ENCODE data around the gene CACNA2D2.

The CACNA2D2 gene

DNA sequence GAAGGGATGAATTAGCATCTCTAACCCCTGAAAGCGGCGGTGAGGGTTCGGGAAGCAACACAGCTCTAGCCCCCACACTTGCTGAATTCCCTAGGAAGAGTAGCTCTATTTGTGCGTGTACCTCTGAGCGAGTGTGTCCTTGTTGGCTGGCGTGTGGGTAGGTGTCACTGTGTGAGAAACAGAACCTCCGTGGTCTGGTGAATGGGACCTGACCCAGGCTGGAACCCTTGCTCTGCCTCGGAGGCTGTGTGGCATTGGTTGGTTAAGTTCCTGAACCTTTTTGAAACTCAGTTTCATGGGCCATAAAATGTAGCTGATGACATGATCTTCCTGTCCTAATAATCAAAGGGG lies 143.7 kb downstream of the CACNA2D2 start:
- Mint-ChIP-seq H3K9me3 (no peaks in the 10 kb centered on the region), H3K36me3 (ENCODE audit: low read depth) (peaks cover 20% of the 10 kb centered on the region), H3K27ac (peak overlapping the region; percentile 92), H3K27me3 (ENCODE audit: low read depth) (no peaks in the 10 kb centered on the region), H3K4me1 (ENCODE audit: low read depth) (peaks cover 32% of the 10 kb centered on the region), H3K4me3 (peak overlapping the region; percentile 98)

DNA sequence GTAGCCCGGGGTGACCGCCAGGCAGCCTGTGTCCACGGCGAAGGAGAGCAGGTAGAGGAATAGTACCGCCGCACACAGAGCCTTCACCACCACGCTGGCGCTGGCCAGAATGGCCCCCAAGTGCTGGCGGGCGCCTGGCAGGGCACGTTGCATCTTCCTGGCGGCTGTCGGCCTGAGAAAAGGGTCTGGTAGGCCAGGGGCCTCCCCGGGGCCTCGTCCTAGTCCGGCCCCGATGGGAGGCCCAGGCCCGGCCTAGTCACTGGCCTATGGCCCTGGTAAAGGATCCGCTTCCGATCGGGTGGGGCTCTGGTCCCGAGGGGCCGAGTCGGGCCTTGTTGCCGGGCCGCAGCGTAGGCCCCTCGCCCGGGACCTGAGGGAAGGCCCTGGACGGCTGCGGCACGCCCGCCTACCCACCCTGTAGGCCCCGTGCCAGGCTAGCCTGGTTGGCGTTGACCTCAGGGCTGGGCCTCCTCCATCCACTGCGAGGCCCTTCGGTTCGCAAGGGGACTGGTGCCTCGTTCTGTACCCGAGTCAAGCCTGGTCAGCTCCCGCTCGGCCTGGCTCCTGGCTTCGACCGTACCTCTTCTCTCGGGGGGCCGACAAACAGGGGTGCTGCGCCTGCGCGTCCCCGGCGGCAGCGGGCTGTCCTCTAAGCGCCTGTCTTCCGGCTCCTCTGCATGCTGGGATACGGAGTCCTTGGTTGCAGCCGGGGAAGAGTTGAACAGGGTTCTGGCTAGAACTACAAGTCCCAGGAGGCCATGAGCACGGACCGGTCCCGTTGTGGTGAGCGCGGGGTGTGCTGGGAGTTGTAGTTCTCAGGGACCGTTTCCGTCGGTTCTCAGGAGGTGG lies 144.3 kb downstream of the CACNA2D2 start, which contains the start of gene TMEM115:
TMEM115 (minus strand) TSS at position 611 of the 849 bp plus-strand sequence; CDS start at position 153, 458 bp downstream.
- H3K27ac Mint-ChIP-seq, result peak within 1 kb of the TSS; percentile 92
- H3K4me3 Mint-ChIP-seq, result peak within 1 kb of the TSS; percentile 98
- no peaks in the 10 kb centered on the region for H3K9me3 Mint-ChIP-seq
- H3K4me1 Mint-ChIP-seq (ENCODE audit: low read depth), result peaks cover 32% of the 10 kb centered on the region
- no peaks in the 10 kb centered on the region for H3K27me3 Mint-ChIP-seq (ENCODE audit: low read depth)
- H3K36me3 Mint-ChIP-seq (ENCODE audit: low read depth), result peaks cover 24% of the 10 kb centered on the region

DNA sequence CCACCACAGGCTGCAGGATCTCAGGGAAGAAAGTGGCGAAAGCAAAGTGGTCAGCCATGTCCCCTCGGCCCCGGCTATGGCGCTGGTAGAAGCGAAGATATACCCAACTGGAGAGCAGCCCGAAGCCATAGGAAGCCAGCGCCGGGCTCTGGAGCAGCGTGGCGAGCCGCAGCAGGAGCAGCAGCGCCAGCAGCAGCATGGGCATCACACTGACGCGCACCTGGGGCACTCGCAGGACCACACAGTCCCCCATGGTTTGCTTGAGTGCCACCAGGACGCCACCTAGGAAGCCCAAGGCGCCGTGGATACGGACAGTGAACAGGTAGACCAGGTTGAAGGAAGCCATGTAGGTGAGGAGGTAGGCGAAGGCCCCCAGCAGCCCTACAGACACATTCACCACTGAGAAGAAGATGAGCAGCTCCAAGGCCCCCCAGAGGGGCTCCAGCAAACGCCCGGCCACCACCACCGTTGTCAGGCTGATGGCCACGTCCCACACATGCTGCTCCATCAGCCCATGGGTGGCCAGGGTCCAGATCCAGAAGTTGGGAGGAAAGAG lies 145.0 kb downstream of the CACNA2D2 start:
- peak overlapping the region; percentile 98 for H3K4me3 Mint-ChIP-seq
- peaks cover 32% of the 10 kb centered on the region for H3K4me1 Mint-ChIP-seq (ENCODE audit: low read depth)
- peaks cover 24% of the 10 kb centered on the region for H3K36me3 Mint-ChIP-seq (ENCODE audit: low read depth)
- H3K27ac Mint-ChIP-seq, result peak overlapping the region; percentile 69
- no peaks in the 10 kb centered on the region for H3K9me3 Mint-ChIP-seq
- H3K27me3 Mint-ChIP-seq (ENCODE audit: low read depth), result no peaks in the 10 kb centered on the region

DNA sequence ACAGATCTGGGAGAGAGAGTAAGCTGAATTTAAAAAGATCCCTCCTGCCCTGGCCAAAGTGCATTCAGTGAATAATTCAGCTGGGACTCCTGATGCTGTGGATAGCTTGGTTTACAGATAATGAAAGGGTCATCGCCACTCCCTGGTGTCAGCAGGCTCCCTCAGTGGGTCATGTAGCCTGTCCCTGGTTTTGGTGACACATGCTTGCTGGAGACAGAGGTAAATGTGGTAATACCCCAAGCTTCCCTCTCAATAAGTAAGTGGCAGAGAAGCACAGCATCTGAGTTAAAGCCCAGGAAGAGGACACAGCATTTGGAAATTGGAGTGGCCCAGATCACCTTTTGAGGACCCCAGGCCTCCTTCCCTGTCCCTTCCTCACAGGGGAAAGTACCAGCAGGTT lies 146.0 kb downstream of the CACNA2D2 start:
- peaks cover 29% of the 10 kb centered on the region for H3K36me3 Mint-ChIP-seq (ENCODE audit: low read depth)
- no peak overlapping the region for H3K27ac Mint-ChIP-seq
- no peaks in the 10 kb centered on the region for H3K27me3 Mint-ChIP-seq (ENCODE audit: low read depth)
- no peaks in the 10 kb centered on the region for H3K9me3 Mint-ChIP-seq
- H3K4me3 Mint-ChIP-seq, result peak overlapping the region; percentile 98
- peaks cover 32% of the 10 kb centered on the region for H3K4me1 Mint-ChIP-seq (ENCODE audit: low read depth)

DNA sequence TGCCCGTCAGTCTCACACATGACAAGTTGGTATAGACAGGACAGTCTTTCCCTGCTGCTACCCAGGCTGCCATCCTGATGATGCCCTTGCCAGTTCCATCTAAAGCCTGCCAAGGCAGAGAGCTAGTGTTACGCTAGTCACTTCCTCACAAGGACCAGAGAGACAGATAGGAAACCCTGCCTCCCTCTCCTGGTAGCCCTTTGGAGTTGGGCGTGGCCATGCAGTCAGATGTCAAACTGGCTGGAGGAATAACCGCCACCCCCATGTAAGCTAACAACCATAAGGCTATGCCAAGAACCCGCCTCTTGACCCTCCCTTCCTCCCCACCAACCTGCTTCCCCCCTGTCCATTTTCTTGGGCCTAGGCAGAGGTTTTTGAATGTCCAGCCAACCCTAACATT lies 146.9 kb downstream of the CACNA2D2 start:
- H3K36me3 Mint-ChIP-seq (ENCODE audit: low read depth), result peaks cover 27% of the 10 kb centered on the region
- H3K4me1 Mint-ChIP-seq (ENCODE audit: low read depth), result peaks cover 36% of the 10 kb centered on the region
- H3K4me3 Mint-ChIP-seq, result peak overlapping the region; percentile 98
- peak overlapping the region; percentile 59 for H3K27ac Mint-ChIP-seq
- H3K27me3 Mint-ChIP-seq (ENCODE audit: low read depth), result no peaks in the 10 kb centered on the region
- H3K9me3 Mint-ChIP-seq, result no peaks in the 10 kb centered on the region

DNA sequence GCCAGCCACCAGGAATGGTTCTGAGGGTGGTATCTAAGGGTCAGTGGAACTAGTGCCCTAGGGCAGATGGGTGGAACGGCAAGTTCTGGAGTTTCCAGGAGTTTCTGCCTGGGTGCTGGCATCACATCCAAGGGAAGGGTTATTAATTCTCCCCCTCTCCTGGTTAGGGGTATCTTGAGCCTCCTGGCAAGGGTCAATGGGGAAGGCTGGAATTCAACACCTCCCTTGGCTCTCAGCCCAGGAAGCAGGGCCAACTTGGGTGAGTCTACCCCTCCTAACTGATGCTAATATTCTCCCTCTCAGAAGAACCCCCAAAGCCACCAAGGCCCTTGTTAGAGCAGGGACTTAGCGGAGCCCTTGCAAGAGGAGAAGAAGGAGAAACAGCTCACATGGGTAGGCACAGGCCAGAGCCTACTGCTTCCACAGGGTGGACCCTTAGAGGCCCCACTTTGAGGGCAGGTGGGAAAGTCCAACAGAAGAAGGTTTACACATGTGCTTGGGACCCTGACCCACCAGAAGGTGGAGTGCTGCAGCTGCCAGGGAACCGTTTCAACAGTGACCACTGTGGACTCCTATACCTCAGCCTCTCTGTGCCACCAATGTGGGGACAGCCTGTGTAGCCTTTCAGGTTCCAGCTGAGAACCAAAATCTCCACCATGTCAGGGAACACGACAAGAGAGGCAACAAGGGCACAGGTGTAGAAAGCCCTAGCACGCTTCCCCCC lies 147.4 kb downstream of the CACNA2D2 start:
- Mint-ChIP-seq H3K27ac (peak overlapping the region; percentile 59), H3K4me3 (peak overlapping the region; percentile 98), H3K4me1 (ENCODE audit: low read depth) (peaks cover 42% of the 10 kb centered on the region), H3K36me3 (ENCODE audit: low read depth) (peaks cover 33% of the 10 kb centered on the region), H3K27me3 (ENCODE audit: low read depth) (no peaks in the 10 kb centered on the region), H3K9me3 (no peaks in the 10 kb centered on the region)

DNA sequence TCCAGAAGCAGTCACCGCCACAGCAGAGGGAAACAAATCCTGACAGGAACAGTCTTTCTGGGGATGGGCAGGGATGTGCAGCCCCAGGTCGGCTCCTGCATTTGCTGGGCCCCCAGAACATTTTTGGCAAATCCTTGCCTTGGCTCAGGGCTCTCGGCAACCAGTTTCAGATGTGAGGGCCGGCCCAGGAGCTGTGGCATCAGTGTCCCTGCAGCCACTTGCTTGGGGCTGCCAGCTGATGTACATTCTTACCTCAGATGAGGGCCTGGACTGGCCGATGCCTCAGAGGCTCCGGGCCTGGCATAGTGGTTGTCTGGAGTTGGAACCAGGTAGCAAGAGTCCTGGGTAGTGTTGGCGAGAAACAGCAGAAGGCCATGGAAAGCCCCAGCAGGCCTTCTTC lies 148.6 kb downstream of the CACNA2D2 start:
- peaks cover 48% of the 10 kb centered on the region for H3K4me1 Mint-ChIP-seq (ENCODE audit: low read depth)
- no peaks in the 10 kb centered on the region for H3K9me3 Mint-ChIP-seq
- peaks cover 37% of the 10 kb centered on the region for H3K36me3 Mint-ChIP-seq (ENCODE audit: low read depth)
- no peaks in the 10 kb centered on the region for H3K27me3 Mint-ChIP-seq (ENCODE audit: low read depth)
- H3K27ac Mint-ChIP-seq, result no peak overlapping the region
- H3K4me3 Mint-ChIP-seq, result no peak overlapping the region

DNA sequence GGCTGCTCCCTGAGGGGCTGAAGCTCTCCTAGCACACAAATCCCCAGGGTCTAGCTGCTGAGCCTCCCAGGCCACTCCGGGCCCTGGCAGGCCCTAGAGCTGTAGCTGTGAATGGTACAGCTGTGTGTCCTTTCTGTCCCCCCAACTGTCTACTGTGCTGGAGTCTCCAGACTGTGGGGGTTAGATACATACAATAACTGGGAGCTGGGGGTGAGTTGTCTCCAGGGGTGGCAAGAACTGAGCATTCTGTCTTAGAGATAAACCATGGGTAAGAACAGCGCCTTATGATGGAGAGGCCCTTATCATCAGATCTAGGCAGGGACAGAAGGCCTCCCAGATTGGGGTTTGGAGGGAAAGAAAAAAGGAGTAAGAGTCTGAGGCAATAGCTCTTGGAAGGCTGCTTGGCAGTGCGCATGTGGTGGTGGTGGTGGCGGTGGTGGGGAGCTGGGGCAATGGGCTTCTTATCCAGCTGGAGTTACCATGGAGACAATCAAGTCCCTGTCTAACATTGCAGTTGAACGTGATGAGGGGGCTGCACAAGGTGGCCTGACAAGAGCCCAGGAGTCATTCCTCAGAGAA lies 149.2 kb downstream of the CACNA2D2 start:
- peak overlapping the region; percentile 7 for H3K4me3 Mint-ChIP-seq
- H3K27me3 Mint-ChIP-seq (ENCODE audit: low read depth), result no peaks in the 10 kb centered on the region
- peaks cover 46% of the 10 kb centered on the region for H3K4me1 Mint-ChIP-seq (ENCODE audit: low read depth)
- peaks cover 36% of the 10 kb centered on the region for H3K36me3 Mint-ChIP-seq (ENCODE audit: low read depth)
- peak overlapping the region; percentile 53 for H3K27ac Mint-ChIP-seq
- H3K9me3 Mint-ChIP-seq, result no peaks in the 10 kb centered on the region

DNA sequence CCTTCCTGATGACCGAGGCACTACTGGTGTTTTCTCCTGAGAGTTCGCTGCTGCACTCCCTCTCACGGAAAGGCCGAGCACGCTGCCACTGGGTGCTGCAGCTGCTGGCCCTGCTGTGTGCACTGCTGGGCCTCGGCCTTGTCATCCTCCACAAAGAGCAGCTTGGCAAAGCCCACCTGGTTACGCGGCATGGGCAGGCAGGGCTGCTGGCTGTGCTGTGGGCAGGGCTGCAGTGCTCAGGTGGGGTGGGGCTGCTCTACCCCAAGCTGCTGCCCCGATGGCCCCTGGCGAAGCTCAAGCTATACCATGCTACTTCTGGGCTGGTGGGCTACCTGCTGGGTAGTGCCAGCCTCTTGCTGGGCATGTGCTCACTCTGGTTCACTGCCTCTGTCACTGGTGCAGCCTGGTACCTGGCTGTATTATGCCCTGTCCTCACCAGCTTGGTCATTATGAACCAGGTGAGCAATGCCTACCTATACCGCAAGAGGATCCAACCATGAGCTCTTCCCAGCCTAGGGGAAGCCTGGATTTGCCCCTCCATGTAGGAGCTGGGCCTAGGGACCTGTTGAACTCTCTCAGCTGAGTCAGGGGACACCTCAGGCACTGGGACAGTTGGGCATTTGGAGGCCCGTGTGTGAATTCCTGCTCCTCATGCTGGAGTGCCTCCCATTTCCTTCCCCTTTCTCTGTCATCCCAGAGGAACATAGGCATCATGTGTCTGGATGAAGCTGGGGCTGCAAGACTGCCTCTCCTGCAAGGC lies 150.0 kb downstream of the CACNA2D2 start:
- Mint-ChIP-seq H3K4me3 (no peak overlapping the region), H3K36me3 (ENCODE audit: low read depth) (peaks cover 35% of the 10 kb centered on the region), H3K27ac (no peak overlapping the region), H3K27me3 (ENCODE audit: low read depth) (no peaks in the 10 kb centered on the region), H3K9me3 (no peaks in the 10 kb centered on the region), H3K4me1 (ENCODE audit: low read depth) (peaks cover 47% of the 10 kb centered on the region)

DNA sequence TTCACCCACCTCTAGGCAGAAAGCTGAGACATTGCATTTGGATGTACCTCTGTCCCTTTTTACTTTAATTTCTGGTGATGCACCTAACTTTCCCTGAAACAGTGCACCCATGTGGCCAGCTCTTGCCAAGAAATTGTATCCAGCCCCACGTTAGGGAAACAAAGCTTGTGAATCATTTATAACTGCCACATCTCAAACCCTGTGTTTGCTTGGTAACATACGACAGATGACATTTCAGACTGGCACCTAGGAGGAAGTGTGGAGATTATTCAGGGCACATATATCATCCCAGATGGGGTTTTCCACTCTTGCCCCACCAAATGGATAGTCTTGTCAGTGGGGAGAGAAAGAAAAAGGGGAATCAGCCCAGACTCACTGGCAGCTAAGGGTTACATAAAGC lies 150.7 kb downstream of the CACNA2D2 start:
- peaks cover 46% of the 10 kb centered on the region for H3K4me1 Mint-ChIP-seq (ENCODE audit: low read depth)
- no peaks in the 10 kb centered on the region for H3K27me3 Mint-ChIP-seq (ENCODE audit: low read depth)
- H3K27ac Mint-ChIP-seq, result peak overlapping the region; percentile 31
- H3K36me3 Mint-ChIP-seq (ENCODE audit: low read depth), result peaks cover 37% of the 10 kb centered on the region
- H3K9me3 Mint-ChIP-seq, result no peaks in the 10 kb centered on the region
- H3K4me3 Mint-ChIP-seq, result no peak overlapping the region

DNA sequence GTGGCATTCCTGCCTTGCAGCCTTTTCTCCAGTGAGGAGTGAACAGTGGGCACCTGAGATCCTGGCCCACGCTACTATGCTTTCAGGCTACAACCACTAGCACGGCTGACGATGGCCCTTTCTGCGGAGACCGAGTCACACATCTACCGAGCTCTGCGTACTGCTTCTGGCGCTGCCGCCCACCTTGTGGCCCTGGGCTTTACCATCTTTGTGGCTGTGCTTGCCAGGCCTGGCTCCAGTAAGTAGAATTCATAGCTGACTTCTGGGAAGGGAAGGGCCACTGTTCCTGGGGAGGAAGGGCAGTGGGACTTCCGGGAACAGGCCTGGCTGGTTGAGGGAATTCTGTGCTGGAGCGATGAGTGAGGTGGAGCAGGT lies 152.1 kb downstream of the CACNA2D2 start:
- Mint-ChIP-seq H3K4me1 (ENCODE audit: low read depth) (peaks cover 37% of the 10 kb centered on the region), H3K36me3 (ENCODE audit: low read depth) (peaks cover 41% of the 10 kb centered on the region), H3K27me3 (ENCODE audit: low read depth) (no peaks in the 10 kb centered on the region), H3K4me3 (peak overlapping the region; percentile 91), H3K9me3 (no peaks in the 10 kb centered on the region), H3K27ac (peak overlapping the region; percentile 97)

DNA sequence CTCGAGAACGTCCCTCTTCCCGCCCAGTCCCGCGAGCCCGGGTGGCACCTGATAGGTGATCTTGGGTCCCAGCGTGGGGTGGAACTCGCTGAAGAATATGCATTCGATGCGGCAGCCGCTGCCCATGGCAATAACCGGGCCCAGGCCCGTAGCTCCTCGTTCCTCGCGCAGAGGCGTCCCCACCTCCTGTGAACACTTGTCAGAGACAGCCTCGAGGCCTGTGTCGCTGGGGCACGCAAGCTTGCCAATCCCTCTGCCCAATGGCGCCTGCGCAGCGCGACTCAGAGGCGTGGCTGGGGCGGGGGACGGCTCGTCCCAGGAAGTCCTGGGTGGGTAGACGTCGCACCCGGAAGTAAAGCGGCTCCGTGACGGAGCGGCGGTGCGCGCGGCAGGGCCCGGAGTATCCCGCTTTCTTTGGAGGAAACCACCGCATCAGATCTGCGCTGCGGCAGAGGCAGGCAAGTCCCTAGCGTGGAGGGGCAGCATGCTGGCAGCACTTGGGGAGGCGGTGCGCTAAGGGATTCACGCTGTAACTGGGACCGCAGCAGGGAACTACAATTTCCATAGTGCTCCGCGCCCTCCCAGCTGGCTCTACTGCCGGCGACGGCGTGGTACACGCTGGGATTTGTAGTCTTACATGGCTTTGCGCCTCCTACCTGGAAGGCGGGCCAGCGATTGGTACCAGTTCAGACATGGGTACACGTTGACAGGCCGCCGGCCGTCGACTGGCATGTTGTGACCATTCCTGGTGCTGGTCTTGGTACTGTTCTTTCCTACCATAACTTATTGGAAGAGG lies 152.7 kb downstream of the CACNA2D2 start, which contains the start of the genes CYB561D2 and NPRL2:
CYB561D2 (plus strand) TSS at position 336 of the 796 bp plus-strand sequence. CDS start 572 bp downstream, outside the sequence.
NPRL2 (minus strand) TSS at position 249 of the 796 bp plus-strand sequence; CDS start at position 126, 123 bp downstream.
- H3K4me1 Mint-ChIP-seq (ENCODE audit: low read depth), result peaks cover 40% of the 10 kb centered on the region
- peaks cover 41% of the 10 kb centered on the region for H3K36me3 Mint-ChIP-seq (ENCODE audit: low read depth)

DNA sequence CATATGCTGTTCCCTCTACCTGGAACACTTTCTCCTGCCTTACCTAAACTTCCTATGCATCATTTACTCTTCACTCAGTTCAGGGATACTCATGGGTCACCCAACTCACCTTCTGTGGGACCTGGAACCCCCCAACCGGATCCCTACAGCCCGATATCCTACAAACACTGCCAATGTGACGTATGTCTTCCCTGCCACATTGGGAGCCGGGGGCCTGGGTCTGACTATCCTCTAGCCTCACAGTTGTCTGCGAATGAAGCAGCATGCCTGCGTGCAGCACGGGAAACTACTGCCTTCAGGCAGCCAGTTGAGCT lies 153.3 kb downstream of the CACNA2D2 start:
- Mint-ChIP-seq H3K27me3 (ENCODE audit: low read depth) (no peaks in the 10 kb centered on the region), H3K27ac (peak overlapping the region; percentile 97), H3K4me3 (peak overlapping the region; percentile 91), H3K4me1 (ENCODE audit: low read depth) (peaks cover 40% of the 10 kb centered on the region), H3K9me3 (no peaks in the 10 kb centered on the region), H3K36me3 (ENCODE audit: low read depth) (peaks cover 38% of the 10 kb centered on the region)

More for the DNA sequence above, 152.7 kb downstream of the CACNA2D2 start, which contains the start of the genes CYB561D2 and NPRL2:
- H3K27me3 Mint-ChIP-seq (ENCODE audit: low read depth), result no peaks in the 10 kb centered on the region
- peak within 1 kb of the TSS; percentile 97 for H3K27ac Mint-ChIP-seq
- H3K9me3 Mint-ChIP-seq, result no peaks in the 10 kb centered on the region
- peak within 1 kb of the TSS; percentile 91 for H3K4me3 Mint-ChIP-seq

All from T-helper 1 cell treated with Interleukin-12 subunit alpha and Interleukin-12 subunit beta and Interleukin-4 antibody, amounts not matched to agents 30 μg/mL and 1 μg/mL, for 36 hours (primary cell).